OCI-LY3 (cell line): ENCODE results near the gene BAZ2A.

ENCODE experiments used
- CTCF ChIP-seq: fragments of 200-600, 300-600 bp; sonication (generic); IDR thresholded peaks from 2 replicates; pipeline ENCODE4 v1.5.1; 2014; ENCODE audit warnings: antibody characterized with exemption, low read length, low read depth
- EZH2phosphoT487 ChIP-seq: fragments of 200-600 bp; shearing (Covaris generic); IDR thresholded peaks from 2 replicates; pipeline ENCODE4 v1.6.1; 2018; ENCODE audit warnings: antibody characterized with exemption, mixed run types, low read depth

GRCh38 chr12:56581418-56582145, 48.5 kb downstream of the BAZ2A start:
- TF ChIP-seq CTCF, result no peak
- TF ChIP-seq EZH2phosphoT487, result no peak
